ENCODE data around the gene VTI1A. TPM values are rescaled to one million over a fixed set of nuclear protein-coding genes. Genes with fewer than 3 reads are reported as not detected.

The VTI1A gene
- total RNA-seq, 3 donors from 2014 or later, result 53.7 to 65.6 (median 59.2) TPM

DNA sequence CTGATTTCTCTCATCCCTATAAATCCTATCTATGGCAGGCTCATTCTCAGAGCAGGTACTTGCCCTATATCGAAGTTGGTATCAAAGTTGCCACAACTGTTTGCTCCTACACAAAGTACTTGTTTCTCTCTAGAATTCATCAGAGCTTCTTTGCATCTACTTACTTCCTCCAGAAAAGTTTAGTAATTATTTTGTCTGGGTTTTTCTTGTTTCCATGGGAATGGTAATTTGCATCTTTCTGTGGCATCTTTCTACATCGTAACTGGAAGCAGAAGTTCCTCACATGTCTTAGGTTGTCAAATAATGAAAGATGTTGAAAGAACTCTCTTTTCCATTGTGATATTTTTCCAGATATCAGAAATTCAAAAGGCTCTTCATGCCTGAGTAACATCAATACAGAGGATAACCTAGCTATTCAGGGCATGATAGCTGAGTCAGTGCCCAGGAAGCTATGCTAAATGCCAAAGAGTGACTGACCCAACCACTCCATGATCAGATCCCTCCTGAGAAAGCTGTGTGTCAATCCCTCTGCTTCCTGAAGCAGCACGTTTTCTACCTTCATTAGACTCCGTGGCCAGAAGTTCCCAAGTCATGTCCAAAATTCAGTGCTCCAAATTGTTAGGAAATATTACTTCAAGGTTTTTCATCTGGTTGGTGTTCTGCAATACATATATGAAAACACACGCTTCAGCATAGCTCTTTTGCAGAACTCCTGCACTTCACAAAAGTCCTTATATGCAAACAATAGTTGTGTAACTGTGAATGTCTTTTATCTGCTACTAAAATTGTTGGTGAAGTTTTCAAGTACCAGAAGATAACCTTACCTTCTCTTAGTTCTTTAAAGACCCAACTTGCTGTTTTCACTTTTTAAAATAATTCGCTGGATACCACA is 216.5 kb downstream of the VTI1A start:
- Histone ChIP-seq H3K27ac (no peak overlapping the region), H3K27me3 (no peaks in the 10 kb centered on the region), H3K4me3 (no peak overlapping the region), H3K4me1 (no peaks in the 10 kb centered on the region), H3K36me3 (no peaks in the 10 kb centered on the region), H3K9me3 (no peaks in the 10 kb centered on the region)
- intact Hi-C loops (cut with DNase I; ENCODE audit: low total_unique reads), result no loop called here
- DNase-seq (ENCODE audit: low spot score in 2 of 2), result no peak
- TF ChIP-seq POLR2A (IDR thresholded peaks at IDR 0.05), result no peak
- TF ChIP-seq, protein P1, sequence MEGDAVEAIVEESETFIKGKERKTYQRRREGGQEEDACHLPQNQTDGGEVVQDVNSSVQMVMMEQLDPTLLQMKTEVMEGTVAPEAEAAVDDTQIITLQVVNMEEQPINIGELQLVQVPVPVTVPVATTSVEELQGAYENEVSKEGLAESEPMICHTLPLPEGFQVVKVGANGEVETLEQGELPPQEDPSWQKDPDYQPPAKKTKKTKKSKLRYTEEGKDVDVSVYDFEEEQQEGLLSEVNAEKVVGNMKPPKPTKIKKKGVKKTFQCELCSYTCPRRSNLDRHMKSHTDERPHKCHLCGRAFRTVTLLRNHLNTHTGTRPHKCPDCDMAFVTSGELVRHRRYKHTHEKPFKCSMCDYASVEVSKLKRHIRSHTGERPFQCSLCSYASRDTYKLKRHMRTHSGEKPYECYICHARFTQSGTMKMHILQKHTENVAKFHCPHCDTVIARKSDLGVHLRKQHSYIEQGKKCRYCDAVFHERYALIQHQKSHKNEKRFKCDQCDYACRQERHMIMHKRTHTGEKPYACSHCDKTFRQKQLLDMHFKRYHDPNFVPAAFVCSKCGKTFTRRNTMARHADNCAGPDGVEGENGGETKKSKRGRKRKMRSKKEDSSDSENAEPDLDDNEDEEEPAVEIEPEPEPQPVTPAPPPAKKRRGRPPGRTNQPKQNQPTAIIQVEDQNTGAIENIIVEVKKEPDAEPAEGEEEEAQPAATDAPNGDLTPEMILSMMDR (IDR thresholded peaks at IDR 0.05), result no peak
- TF ChIP-seq POLR2AphosphoS5 (IDR thresholded peaks at IDR 0.05), result no peak

DNA sequence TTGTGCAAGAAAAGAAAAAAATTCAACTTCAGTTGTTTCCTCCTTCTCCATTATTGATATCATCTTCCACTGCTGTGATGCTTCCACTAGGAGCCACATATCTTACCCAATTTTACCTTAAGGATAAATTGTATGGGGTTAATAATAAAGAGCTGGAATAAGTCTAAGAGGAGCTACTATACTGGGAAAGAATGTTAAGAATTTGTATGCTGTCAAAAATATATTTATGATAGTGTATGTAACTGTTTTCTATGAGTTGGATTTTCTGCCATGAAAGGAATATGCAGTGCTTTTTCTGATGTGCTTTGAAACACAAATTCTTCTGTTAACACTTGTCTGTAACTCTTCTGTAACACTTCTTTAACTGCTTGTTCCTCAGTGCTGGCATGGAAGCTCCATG is 219.1 kb downstream of the VTI1A start:
- TF ChIP-seq, protein P1 (IDR thresholded peaks at IDR 0.05), result no peak
- TF ChIP-seq POLR2AphosphoS5 (IDR thresholded peaks at IDR 0.05), result no peak
- TF ChIP-seq POLR2A (IDR thresholded peaks at IDR 0.05), result no peak
- Histone ChIP-seq H3K4me1 (no peaks in the 10 kb centered on the region), H3K9me3 (no peaks in the 10 kb centered on the region), H3K36me3 (no peaks in the 10 kb centered on the region), H3K4me3 (no peak overlapping the region), H3K27me3 (no peaks in the 10 kb centered on the region), H3K27ac (no peak overlapping the region)
- intact Hi-C loops (cut with DNase I; ENCODE audit: low total_unique reads), result no loop called here
- no peak for DNase-seq (ENCODE audit: low spot score in 2 of 2)

DNA sequence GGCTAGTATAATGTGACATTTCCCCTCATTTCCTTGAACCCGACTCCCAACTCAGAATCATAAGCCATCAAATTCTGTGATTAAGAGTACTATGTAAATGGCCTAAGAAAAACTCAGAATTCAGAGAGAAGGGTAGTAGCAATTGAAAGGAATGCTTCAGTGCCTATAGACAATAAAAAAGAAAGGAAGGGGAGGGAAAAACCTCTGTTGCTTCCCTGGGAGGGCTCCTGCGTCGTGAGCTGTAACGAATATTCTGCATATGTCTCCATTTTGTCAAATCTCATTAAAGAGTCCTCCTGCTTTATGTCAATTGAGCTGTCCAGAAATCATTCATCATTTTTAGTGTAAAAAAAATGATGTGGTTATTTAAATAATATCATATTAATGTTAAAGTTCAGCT is 223.0 kb downstream of the VTI1A start:
- no peaks in the 10 kb centered on the region for H3K36me3 ChIP-seq
- H3K4me3 ChIP-seq, result no peak overlapping the region
- TF ChIP-seq, protein P1 (IDR thresholded peaks at IDR 0.05), result no peak
- TF ChIP-seq POLR2A (IDR thresholded peaks at IDR 0.05) (no peak), POLR2AphosphoS5 (IDR thresholded peaks at IDR 0.05) (no peak)
- no peaks in the 10 kb centered on the region for H3K4me1 ChIP-seq
- no peaks in the 10 kb centered on the region for H3K9me3 ChIP-seq
- H3K27me3 ChIP-seq, result no peaks in the 10 kb centered on the region
- intact Hi-C loops (cut with DNase I; ENCODE audit: low total_unique reads), result no loop called here
- no peak overlapping the region for H3K27ac ChIP-seq
- DNase-seq (ENCODE audit: low spot score in 2 of 2), result no peak

DNA sequence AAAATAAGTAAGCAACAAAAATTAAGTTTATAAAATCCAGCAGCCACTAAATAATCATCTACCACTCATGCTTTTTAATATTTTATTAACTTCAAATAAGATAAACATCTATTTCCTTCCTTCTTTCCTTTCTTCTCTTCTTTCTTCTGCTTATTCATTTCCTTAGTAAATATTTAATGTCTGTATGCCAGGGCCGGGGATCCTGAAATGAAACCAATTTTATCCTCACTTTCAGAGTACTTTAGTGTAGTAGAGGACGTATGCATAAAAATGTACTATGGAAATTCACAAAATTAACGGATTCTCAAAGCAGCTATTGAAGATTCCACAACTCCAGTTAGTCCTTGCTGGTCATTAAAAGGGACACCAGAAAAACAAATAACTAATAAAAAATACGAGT is 224.7 kb downstream of the VTI1A start:
- DNase-seq (ENCODE audit: low spot score in 2 of 2), result no peak
- Histone ChIP-seq H3K9me3 (no peaks in the 10 kb centered on the region), H3K4me1 (no peaks in the 10 kb centered on the region), H3K27ac (no peak overlapping the region), H3K36me3 (no peaks in the 10 kb centered on the region), H3K4me3 (no peak overlapping the region), H3K27me3 (no peaks in the 10 kb centered on the region)
- intact Hi-C loops (cut with DNase I; ENCODE audit: low total_unique reads), result no loop called here
- TF ChIP-seq, protein P1 (IDR thresholded peaks at IDR 0.05), result no peak
- TF ChIP-seq POLR2AphosphoS5 (IDR thresholded peaks at IDR 0.05), result no peak
- no peak for TF ChIP-seq POLR2A (IDR thresholded peaks at IDR 0.05)

DNA sequence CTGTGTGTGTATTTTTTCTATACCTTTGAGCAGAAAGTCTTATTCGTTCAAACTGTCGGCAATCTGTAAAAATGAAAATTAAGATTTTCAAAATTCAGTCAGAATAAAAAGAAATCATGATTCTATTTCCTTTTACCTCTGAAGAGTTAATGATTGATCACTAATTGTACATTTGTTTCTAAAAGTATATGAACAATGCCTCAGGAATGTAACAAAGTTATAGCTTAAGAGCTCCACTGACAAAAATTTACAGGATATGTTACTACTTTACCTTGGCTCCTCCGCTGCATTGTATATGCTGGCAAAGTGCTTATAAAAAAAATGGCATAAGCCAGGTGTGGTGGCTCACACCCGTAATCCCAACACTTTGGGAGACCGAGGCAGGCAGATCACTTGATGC is 225.7 kb downstream of the VTI1A start:
- Histone ChIP-seq H3K27me3 (no peaks in the 10 kb centered on the region), H3K36me3 (no peaks in the 10 kb centered on the region), H3K4me3 (no peak overlapping the region), H3K9me3 (no peaks in the 10 kb centered on the region), H3K4me1 (no peaks in the 10 kb centered on the region), H3K27ac (no peak overlapping the region)
- DNase-seq (ENCODE audit: low spot score in 2 of 2), result no peak
- no peak for TF ChIP-seq POLR2A (IDR thresholded peaks at IDR 0.05)
- TF ChIP-seq POLR2AphosphoS5 (IDR thresholded peaks at IDR 0.05), result no peak
- TF ChIP-seq, protein P1 (IDR thresholded peaks at IDR 0.05), result no peak
- intact Hi-C loops (cut with DNase I; ENCODE audit: low total_unique reads), result no loop called here

Data from breast epithelium (tissue), 4 donors.